Neural crest cell (in vitro differentiated cells): Measurements from ENCODE around the gene CDX1. TPM values are rescaled to one million over a fixed set of nuclear protein-coding genes. Genes with fewer than 3 reads are reported as not detected.

Source experiments
- DNase-seq: peaks from one replicate; pipeline ENCODE4 v3.0.0; 2021; ENCODE audit warnings: low read depth, mixed read lengths, low spot score
- H3K27ac Mint-ChIP-seq: one replicate; pipeline ENCODE4 v1.8.0; 2021; ENCODE audit warnings: mild to moderate bottlenecking, mixed read lengths; ENCODE audit not compliant: unreplicated experiment
- H3K27me3 Mint-ChIP-seq: 2 replicates; pipeline ENCODE4 v1.8.0; 2021; ENCODE audit warnings: low read depth, mild to moderate bottlenecking, mixed read lengths
- H3K36me3 Mint-ChIP-seq: 2 replicates; pipeline ENCODE4 v1.8.0; 2021; ENCODE audit warnings: low read depth, mild to moderate bottlenecking, mixed read lengths
- H3K4me1 Mint-ChIP-seq: 2 replicates; pipeline ENCODE4 v1.8.0; 2021; ENCODE audit warnings: mixed read lengths
- H3K4me3 Mint-ChIP-seq: one replicate; pipeline ENCODE4 v1.8.0; 2021; ENCODE audit warnings: mild to moderate bottlenecking, mixed read lengths
- H3K9me3 Mint-ChIP-seq: 2 replicates; pipeline ENCODE4 v1.8.0; 2021; ENCODE audit warnings: mixed read lengths
- CTCF ChIP-seq: fragments of 200-600 bp; sonication (generic); conservative IDR thresholded peaks from 2 replicates; pipeline ENCODE4 v1.5.0; 2021; ENCODE audit warnings: antibody characterized with exemption, mild to moderate bottlenecking
- total RNA-seq: library from RNA; stranded (reverse); gene quantifications from 2 replicates; pipeline ENCODE4 v1.2.1, GENCODE V29; 2021

Gene CDX1
- total RNA-seq, 1 donor from 2014 or later = not detected

- no peaks in the 10 kb centered on the region for H3K36me3 Mint-ChIP-seq
- no peak overlapping the region for H3K27ac Mint-ChIP-seq
- peaks cover 3% of the 10 kb centered on the region for H3K4me1 Mint-ChIP-seq
- no peak for DNase-seq
- H3K9me3 Mint-ChIP-seq = no peaks in the 10 kb centered on the region
- peaks cover 66% of the 10 kb centered on the region for H3K27me3 Mint-ChIP-seq
- no peak overlapping the region for H3K4me3 Mint-ChIP-seq
- TF ChIP-seq CTCF = no peak
These were observed 25.9 kb downstream of the CDX1 start for GRCh38 chr5:150192462-150192861.

GRCh38 chr5:150195736-150196485 lies 29.3 kb downstream of the CDX1 start:
- Mint-ChIP-seq H3K27ac (no peak overlapping the region), H3K4me3 (no peak overlapping the region), H3K36me3 (no peaks in the 10 kb centered on the region), H3K4me1 (no peaks in the 10 kb centered on the region), H3K9me3 (no peaks in the 10 kb centered on the region), H3K27me3 (peaks cover 46% of the 10 kb centered on the region)
- no peak for DNase-seq
- no peak for TF ChIP-seq CTCF

DNA sequence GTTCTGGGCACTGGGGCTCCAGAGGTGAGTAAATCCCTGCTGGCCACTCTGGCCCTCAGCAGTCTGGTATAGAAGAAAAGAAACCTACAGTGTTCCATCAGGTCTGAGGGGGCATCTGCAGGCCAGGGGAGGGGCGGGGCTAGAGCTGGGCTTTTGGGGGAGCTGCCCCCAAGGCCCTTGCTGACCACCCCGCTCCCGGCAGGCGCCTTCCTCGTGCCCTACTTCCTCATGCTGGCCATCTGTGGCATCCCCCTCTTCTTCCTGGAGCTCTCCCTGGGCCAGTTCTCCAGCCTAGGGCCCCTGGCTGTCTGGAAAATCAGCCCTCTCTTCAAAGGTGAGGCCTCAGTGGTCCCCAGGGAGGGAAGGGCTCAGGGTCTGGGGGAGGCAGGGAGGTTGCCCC lies 29.9 kb downstream of the CDX1 start:
- H3K9me3 Mint-ChIP-seq = no peaks in the 10 kb centered on the region
- no peaks in the 10 kb centered on the region for H3K36me3 Mint-ChIP-seq
- no peak for TF ChIP-seq CTCF
- H3K4me3 Mint-ChIP-seq = no peak overlapping the region
- H3K4me1 Mint-ChIP-seq = no peaks in the 10 kb centered on the region
- DNase-seq = no peak
- no peak overlapping the region for H3K27ac Mint-ChIP-seq
- peaks cover 40% of the 10 kb centered on the region for H3K27me3 Mint-ChIP-seq

- H3K36me3 Mint-ChIP-seq = no peaks in the 10 kb centered on the region
- H3K9me3 Mint-ChIP-seq = no peaks in the 10 kb centered on the region
- peaks cover 35% of the 10 kb centered on the region for H3K27me3 Mint-ChIP-seq
- no peak for TF ChIP-seq CTCF
- H3K27ac Mint-ChIP-seq = no peak overlapping the region
- no peak for DNase-seq
- no peaks in the 10 kb centered on the region for H3K4me1 Mint-ChIP-seq
- no peak overlapping the region for H3K4me3 Mint-ChIP-seq
These were observed 30.4 kb downstream of the CDX1 start for GRCh38 chr5:150196986-150197385.

DNA sequence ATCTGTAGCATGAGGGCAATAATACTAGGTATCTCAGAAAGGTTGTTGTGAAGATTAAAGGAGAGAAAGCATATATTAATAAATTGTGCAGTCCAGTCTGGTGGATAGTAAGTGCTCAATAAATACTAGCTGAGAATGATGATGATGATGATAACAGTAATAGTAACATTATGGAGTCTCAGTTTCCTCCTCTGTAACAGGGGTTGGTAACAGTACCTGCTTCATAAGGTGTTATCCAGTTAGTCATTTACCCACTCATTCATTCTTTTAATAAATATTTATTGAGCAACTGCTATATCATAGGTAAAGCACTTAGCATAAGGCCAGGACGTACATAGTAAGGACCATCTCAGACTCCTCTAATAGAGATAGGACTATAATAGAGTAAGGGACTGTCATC lies 30.9 kb downstream of the CDX1 start:
- no peak for DNase-seq
- no peak overlapping the region for H3K4me3 Mint-ChIP-seq
- no peaks in the 10 kb centered on the region for H3K9me3 Mint-ChIP-seq
- H3K4me1 Mint-ChIP-seq = no peaks in the 10 kb centered on the region
- no peaks in the 10 kb centered on the region for H3K36me3 Mint-ChIP-seq
- peaks cover 30% of the 10 kb centered on the region for H3K27me3 Mint-ChIP-seq
- H3K27ac Mint-ChIP-seq = no peak overlapping the region
- no peak for TF ChIP-seq CTCF
